Heart left ventricle (tissue), 13 donors: ENCODE results near the gene ADAMTS18.

ENCODE experiments used
- POLR2A ChIP-seq, 2 donors: fragments of 450-650 bp; IDR thresholded peaks; one replicate each; pipeline ENCODE4 v1.6.1; 2017; ENCODE audit warnings: antibody characterized with exemption in 2 of 2, mild to moderate bottlenecking in 2 of 2, moderate library complexity in 2 of 2
- TF ChIP-seq, protein P1 (sequence below), 12 donors: fragments of 200-600 bp; sonication (generic) in 4 of 12; IDR thresholded peaks; one replicate each; pipeline versions ENCODE4 v1.5.0 to v1.8.0; 2018 to 2022; ENCODE audit warnings: antibody characterized with exemption in 12 of 12, mild to moderate bottlenecking in 5 of 12
- donor health status: ischemic (EF 13 %, LVEDD 7.1; RV severe dilation, severe dysfunction).
- donor health status: DM: no; HTN: yes; CAD: no.
- donor health status: DM: no; HTN: no; CAD: no.
- donor health status: ischemic (EF 25% LVEDD 6.9; RV normal size, moderate dysfunction).
- donor health status: ischemic (EF 25% LVEDD 5.7; RV mildly dilated, moderate dysfunction).
- donor health status: ischemic (EF 35%, LVEDD 5.7; RV mildly dilated, moderate dysfunction).
- donor health status: nonischemic (EF 11% LVEDD 7.7; RV severe dilation, severe dysfunction).
- donor health status: DM: yes; HTN: yes; CAD: no.
- donor health status: PGD.
- donor health status: ischemic (EF 29% LVEDD 5.4; RV normal size, mild dysfunction).
- donor health status: nonischemic (EF 23%, LVEDD 6.1; RV moderate dilation, normal function).

- no peak for TF ChIP-seq POLR2A (IDR thresholded peaks at IDR 0.05)
- TF ChIP-seq, protein P1, sequence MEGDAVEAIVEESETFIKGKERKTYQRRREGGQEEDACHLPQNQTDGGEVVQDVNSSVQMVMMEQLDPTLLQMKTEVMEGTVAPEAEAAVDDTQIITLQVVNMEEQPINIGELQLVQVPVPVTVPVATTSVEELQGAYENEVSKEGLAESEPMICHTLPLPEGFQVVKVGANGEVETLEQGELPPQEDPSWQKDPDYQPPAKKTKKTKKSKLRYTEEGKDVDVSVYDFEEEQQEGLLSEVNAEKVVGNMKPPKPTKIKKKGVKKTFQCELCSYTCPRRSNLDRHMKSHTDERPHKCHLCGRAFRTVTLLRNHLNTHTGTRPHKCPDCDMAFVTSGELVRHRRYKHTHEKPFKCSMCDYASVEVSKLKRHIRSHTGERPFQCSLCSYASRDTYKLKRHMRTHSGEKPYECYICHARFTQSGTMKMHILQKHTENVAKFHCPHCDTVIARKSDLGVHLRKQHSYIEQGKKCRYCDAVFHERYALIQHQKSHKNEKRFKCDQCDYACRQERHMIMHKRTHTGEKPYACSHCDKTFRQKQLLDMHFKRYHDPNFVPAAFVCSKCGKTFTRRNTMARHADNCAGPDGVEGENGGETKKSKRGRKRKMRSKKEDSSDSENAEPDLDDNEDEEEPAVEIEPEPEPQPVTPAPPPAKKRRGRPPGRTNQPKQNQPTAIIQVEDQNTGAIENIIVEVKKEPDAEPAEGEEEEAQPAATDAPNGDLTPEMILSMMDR (IDR thresholded peaks at IDR 0.05) = no peak
Observed at GRCh38 chr16:77393955-77394354, 40.9 kb downstream of the ADAMTS18 start.
